ENCODE data around the gene METTL5. TPM values are rescaled to one million over a fixed set of nuclear protein-coding genes. Genes with fewer than 3 reads are reported as not detected.

The METTL5 gene
- total RNA-seq, 2 donors from 2014 or later, result 76.1 to 102 TPM

DNA sequence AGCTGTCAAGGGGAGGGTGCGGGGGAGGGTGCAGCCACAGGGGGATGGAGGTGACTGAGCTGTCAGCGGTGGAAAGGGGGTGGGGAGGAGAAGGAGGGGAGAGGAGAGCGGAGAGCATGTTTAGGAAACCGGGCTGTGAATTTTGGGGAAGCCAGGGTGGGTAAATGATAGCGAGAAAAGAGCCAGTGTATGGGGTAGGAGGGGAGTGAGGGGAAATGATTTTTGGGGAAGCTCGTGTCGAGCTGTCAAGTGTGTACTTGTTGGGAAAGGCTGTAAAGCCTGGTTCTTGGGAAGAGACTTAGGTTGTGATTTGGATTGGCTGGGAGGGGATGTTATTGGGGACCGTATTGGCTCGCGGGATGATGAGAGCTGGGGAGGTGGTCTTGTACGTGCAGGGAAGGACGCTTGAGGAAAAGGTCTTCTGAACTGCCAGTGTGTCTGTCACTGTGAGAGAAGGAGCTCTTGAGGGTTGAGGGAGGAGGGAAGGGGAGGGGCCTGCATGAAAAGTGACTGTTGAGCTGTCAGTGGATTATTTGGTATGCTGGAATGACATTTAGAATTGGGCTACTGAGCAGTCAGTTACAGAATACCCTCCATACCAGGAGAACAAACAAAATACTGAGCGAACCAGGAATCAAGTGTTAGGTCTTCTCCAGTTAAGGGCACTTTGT lies 3.6 kb upstream of the METTL5 start:
- DNase-seq, result peak; percentile 66
- H3K4me3 Mint-ChIP-seq, result peak overlapping the region; percentile 85
- H3K4me3 ChIP-seq (ENCODE audit: low read length), result peak overlapping the region; percentile 91
- peak overlapping the region; percentile 80 for H3K27ac Mint-ChIP-seq
- H3K36me3 Mint-ChIP-seq (ENCODE audit: low read depth), result peaks cover 11% of the 10 kb centered on the region
- H3K4me1 ChIP-seq (ENCODE audit: control insufficient read depth, insufficient read depth, low read length), result no peaks in the 10 kb centered on the region
- 5 to 12% methylated on average over 7 to 13 of the region's 13 CpGs for WGBS, 2 experiments (ENCODE audit: insufficient coverage in 1 of 2, insufficient read length in 1 of 2)
- H3K27ac ChIP-seq (ENCODE audit: low read depth, low read length), result peak overlapping the region; percentile 80
- peaks cover 6% of the 10 kb centered on the region for H3K36me3 ChIP-seq (ENCODE audit: control insufficient read depth, insufficient read depth, low read length)
- H3K9me3 Mint-ChIP-seq, result no peaks in the 10 kb centered on the region
- no peaks in the 10 kb centered on the region for H3K27me3 ChIP-seq (ENCODE audit: control insufficient read depth, insufficient read depth, low read length, poor library complexity, severe bottlenecking)
- peaks cover 13% of the 10 kb centered on the region for H3K4me1 Mint-ChIP-seq
- peak overlapping the region; percentile 48 for H3K9ac ChIP-seq (ENCODE audit: extremely low read depth, low read length, poor library complexity, severe bottlenecking)
- no peaks in the 10 kb centered on the region for H3K9me3 ChIP-seq (ENCODE audit: control insufficient read depth, low read length)
- peaks cover 4% of the 10 kb centered on the region for H3K27me3 Mint-ChIP-seq (ENCODE audit: insufficient read depth)
- TF ChIP-seq, protein P1, sequence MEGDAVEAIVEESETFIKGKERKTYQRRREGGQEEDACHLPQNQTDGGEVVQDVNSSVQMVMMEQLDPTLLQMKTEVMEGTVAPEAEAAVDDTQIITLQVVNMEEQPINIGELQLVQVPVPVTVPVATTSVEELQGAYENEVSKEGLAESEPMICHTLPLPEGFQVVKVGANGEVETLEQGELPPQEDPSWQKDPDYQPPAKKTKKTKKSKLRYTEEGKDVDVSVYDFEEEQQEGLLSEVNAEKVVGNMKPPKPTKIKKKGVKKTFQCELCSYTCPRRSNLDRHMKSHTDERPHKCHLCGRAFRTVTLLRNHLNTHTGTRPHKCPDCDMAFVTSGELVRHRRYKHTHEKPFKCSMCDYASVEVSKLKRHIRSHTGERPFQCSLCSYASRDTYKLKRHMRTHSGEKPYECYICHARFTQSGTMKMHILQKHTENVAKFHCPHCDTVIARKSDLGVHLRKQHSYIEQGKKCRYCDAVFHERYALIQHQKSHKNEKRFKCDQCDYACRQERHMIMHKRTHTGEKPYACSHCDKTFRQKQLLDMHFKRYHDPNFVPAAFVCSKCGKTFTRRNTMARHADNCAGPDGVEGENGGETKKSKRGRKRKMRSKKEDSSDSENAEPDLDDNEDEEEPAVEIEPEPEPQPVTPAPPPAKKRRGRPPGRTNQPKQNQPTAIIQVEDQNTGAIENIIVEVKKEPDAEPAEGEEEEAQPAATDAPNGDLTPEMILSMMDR (conservative IDR thresholded peaks at IDR 0.05), result no peak

GRCh38 chr2:169827272-169828140 lies 2.8 kb upstream of the METTL5 start, which contains the start of gene UBR3:
Gene UBR3 (plus strand): TSS chr2:169827454. CDS start chr2:169827508, 54 bp downstream.
- Histone ChIP-seq H3K4me1 (ENCODE audit: control insufficient read depth, insufficient read depth, low read length) (no peaks in the 10 kb centered on the region), H3K27ac (ENCODE audit: low read depth, low read length) (peak within 1 kb of the TSS; percentile 80), H3K27me3 (ENCODE audit: control insufficient read depth, insufficient read depth, low read length, poor library complexity, severe bottlenecking) (no peaks in the 10 kb centered on the region), H3K9me3 (ENCODE audit: control insufficient read depth, low read length) (no peaks in the 10 kb centered on the region), H3K36me3 (ENCODE audit: control insufficient read depth, insufficient read depth, low read length) (peaks cover 6% of the 10 kb centered on the region), H3K4me3 (ENCODE audit: low read length) (peak within 1 kb of the TSS; percentile 91), H3K9ac (ENCODE audit: extremely low read depth, low read length, poor library complexity, severe bottlenecking) (peak within 1 kb of the TSS; percentile 48)
- DNase-seq, result peak; percentile 96
- Mint-ChIP-seq H3K27me3 (ENCODE audit: insufficient read depth) (peaks cover 4% of the 10 kb centered on the region), H3K4me1 (peaks cover 13% of the 10 kb centered on the region), H3K9me3 (no peaks in the 10 kb centered on the region), H3K27ac (peak within 1 kb of the TSS; percentile 80), H3K4me3 (peak within 1 kb of the TSS; percentile 85), H3K36me3 (ENCODE audit: low read depth) (peaks cover 17% of the 10 kb centered on the region)
- TF ChIP-seq, protein P1 (conservative IDR thresholded peaks at IDR 0.05), result peak; percentile 22
- WGBS, 2 experiments (ENCODE audit: insufficient coverage in 1 of 2, insufficient read length in 1 of 2), result 0% methylated on average over 15 to 104 of the region's 104 CpGs

- H3K36me3 Mint-ChIP-seq (ENCODE audit: low read depth), result peaks cover 23% of the 10 kb centered on the region
- Histone ChIP-seq H3K4me3 (ENCODE audit: low read length) (peak overlapping the region; percentile 92), H3K4me1 (ENCODE audit: control insufficient read depth, insufficient read depth, low read length) (peaks cover 2% of the 10 kb centered on the region), H3K27ac (ENCODE audit: low read depth, low read length) (no peak overlapping the region), H3K36me3 (ENCODE audit: control insufficient read depth, insufficient read depth, low read length) (peaks cover 28% of the 10 kb centered on the region), H3K9me3 (ENCODE audit: control insufficient read depth, low read length) (no peaks in the 10 kb centered on the region), H3K27me3 (ENCODE audit: control insufficient read depth, insufficient read depth, low read length, poor library complexity, severe bottlenecking) (no peaks in the 10 kb centered on the region), H3K9ac (ENCODE audit: extremely low read depth, low read length, poor library complexity, severe bottlenecking) (peak overlapping the region; percentile 58)
- no peaks in the 10 kb centered on the region for H3K9me3 Mint-ChIP-seq
- peaks cover 4% of the 10 kb centered on the region for H3K27me3 Mint-ChIP-seq (ENCODE audit: insufficient read depth)
- TF ChIP-seq, protein P1 (conservative IDR thresholded peaks at IDR 0.05), result no peak
- peak overlapping the region; percentile 59 for H3K27ac Mint-ChIP-seq
- H3K4me1 Mint-ChIP-seq, result peaks cover 18% of the 10 kb centered on the region
- H3K4me3 Mint-ChIP-seq, result peak overlapping the region; percentile 86
- 35 to 43% methylated on average over 2 to 4 of the region's 4 CpGs for WGBS, 2 experiments (ENCODE audit: insufficient coverage in 1 of 2, insufficient read length in 1 of 2)
- DNase-seq, result no peak
Observed at GRCh38 chr2:169823996-169824372, 721 bp downstream of the METTL5 start.

Measured in endodermal cell (in vitro differentiated cells).